CD8-positive, alpha-beta memory T cell (primary cell): Measurements from ENCODE around the gene TPM2. TPM values are rescaled to one million over a fixed set of nuclear protein-coding genes. Genes with fewer than 3 reads are reported as not detected.
A peak's percentile ranks its signal among the peaks of the same experiment; 100 is the strongest.

Source experiments
- CTCF ChIA-PET: fragments of 350-600 bp; sonication (Branson Sonifier 250); formaldehyde crosslinking; loops from one replicate; lab custom pipeline; 2021; ENCODE audit warnings: antibody characterized with exemption; lab: Charles Lee
- POLR2A ChIA-PET: fragments of 350-600 bp; sonication (Branson Sonifier 250); formaldehyde crosslinking; loops from one replicate; lab custom pipeline; 2021; ENCODE audit warnings: antibody characterized with exemption; lab: Charles Lee
- DNase-seq, 5 donors: peaks; one replicate each; pipeline versions ENCODE4 v3.0.0 to v3.0.0-alpha.2; 2020 to 2022; ENCODE audit warnings: mixed read lengths in 1 of 5
- H3K27ac ChIP-seq: one replicate; pipeline ENCODE4 v1.7.0; 2013; ENCODE audit warnings: low read depth, mild to moderate bottlenecking, low read length, moderate library complexity
- H3K27me3 ChIP-seq: 2 replicates; pipeline ENCODE4 v1.7.0; 2013; ENCODE audit warnings: low read length, mild to moderate bottlenecking; ENCODE audit not compliant: insufficient read depth, poor library complexity, severe bottlenecking
- H3K36me3 ChIP-seq: 2 replicates; pipeline ENCODE4 v1.7.0; 2013; ENCODE audit warnings: mild to moderate bottlenecking, low read length, moderate library complexity; ENCODE audit not compliant: insufficient read depth
- H3K4me1 ChIP-seq: 2 replicates; pipeline ENCODE4 v1.7.0; 2013; ENCODE audit warnings: mild to moderate bottlenecking, low read length, moderate library complexity; ENCODE audit not compliant: insufficient read depth
- H3K4me3 ChIP-seq: 2 replicates; pipeline ENCODE4 v1.7.0; 2013; ENCODE audit warnings: mild to moderate bottlenecking, low read length
- H3K9me3 ChIP-seq: 2 replicates; pipeline ENCODE4 v1.7.0; 2013; ENCODE audit warnings: mild to moderate bottlenecking, low read length
- H3K27ac Mint-ChIP-seq, 8 donors: one replicate each; pipeline ENCODE4 v1.8.0; 2020 to 2021; ENCODE audit warnings: mixed read lengths in 8 of 8, mild to moderate bottlenecking in 6 of 8, inconsistent platforms in 3 of 8, moderate library complexity in 3 of 8
- H3K27me3 Mint-ChIP-seq, 2 donors: one replicate each; pipeline ENCODE4 v1.8.0; 2020 to 2021; ENCODE audit warnings: mixed read lengths in 2 of 2, mild to moderate bottlenecking in 1 of 2, moderate library complexity in 1 of 2
- H3K36me3 Mint-ChIP-seq, 3 donors: one replicate each; pipeline ENCODE4 v1.8.0; 2020 to 2021; ENCODE audit warnings: mixed read lengths in 3 of 3, inconsistent platforms in 1 of 3, mild to moderate bottlenecking in 1 of 3
- H3K4me1 Mint-ChIP-seq, 3 donors: one replicate each; pipeline ENCODE4 v1.8.0; 2020 to 2021; ENCODE audit warnings: mixed read lengths in 3 of 3, inconsistent platforms in 1 of 3, mild to moderate bottlenecking in 1 of 3
- H3K4me3 Mint-ChIP-seq, 7 donors: one replicate each; pipeline ENCODE4 v1.8.0; 2020 to 2021; ENCODE audit warnings: mixed read lengths in 7 of 7, mild to moderate bottlenecking in 6 of 7, moderate library complexity in 4 of 7, inconsistent platforms in 2 of 7
- H3K9me3 Mint-ChIP-seq, 5 donors: one replicate each; pipeline ENCODE4 v1.8.0; 2020 to 2022; ENCODE audit warnings: mixed read lengths in 5 of 5, mild to moderate bottlenecking in 3 of 5, moderate library complexity in 2 of 5, inconsistent platforms in 1 of 5
- polyA plus RNA-seq: library from polyadenylated mRNA; unstranded; fragments of 300-500 nt; fragmentation: Illumina TruSeq; gene quantifications from one replicate; pipeline ENCODE4 v1.2.3, GENCODE V29; 2021
- total RNA-seq, 2 experiments: library from RNA; stranded (reverse); gene quantifications; one replicate each; pipeline ENCODE4 v1.2.3, GENCODE V29; 2021

The TPM2 gene
- total and polyA plus RNA-seq, 3 experiments from 2014 or later: 0.22 to 7.3 (median 6.6) TPM

DNA sequence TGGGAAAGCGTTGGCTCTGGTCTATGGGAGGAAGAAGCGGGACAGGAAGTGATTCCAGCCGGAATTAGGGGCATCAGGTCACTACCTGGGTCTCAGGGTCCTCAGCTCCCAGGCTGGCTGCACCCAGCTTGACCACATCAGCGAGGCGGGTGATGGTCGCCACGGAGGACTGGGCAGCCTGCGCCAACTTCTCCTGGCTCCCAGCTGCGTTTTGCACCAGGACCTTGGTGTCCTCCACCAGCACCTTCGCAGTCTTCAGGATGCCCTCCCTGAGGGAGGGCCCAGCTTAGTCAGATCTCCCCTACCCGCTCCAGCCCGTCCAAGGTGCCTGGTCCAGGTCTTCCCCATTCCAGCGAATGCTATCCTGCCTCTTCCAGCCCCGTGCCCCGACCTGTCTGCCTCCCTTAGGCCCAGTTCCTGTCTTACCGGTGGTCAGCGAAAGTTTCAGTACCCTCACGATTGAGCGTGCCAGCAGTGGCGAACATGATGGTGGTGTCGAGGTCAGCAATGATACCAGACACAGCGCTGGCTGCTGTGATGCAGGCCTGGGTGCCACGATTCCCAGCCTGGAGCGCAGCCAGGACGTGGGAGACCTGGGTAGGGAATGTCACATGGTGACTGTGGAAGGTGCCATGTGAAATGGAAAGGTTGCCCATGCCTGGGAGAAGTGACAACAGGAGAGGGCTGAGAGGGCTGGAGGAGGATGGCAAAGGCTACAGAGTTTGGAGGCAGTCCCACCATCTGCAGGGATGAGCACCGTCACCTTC, 14.4 kb upstream of the TPM2 start:
- H3K9me3 Mint-ChIP-seq: no peaks in the 10 kb centered on the region
- H3K27ac ChIP-seq: no peak overlapping the region
- H3K4me1 ChIP-seq: no peaks in the 10 kb centered on the region
- no peak for DNase-seq
- peaks cover 0 to 4% (median 1%) of the 10 kb centered on the region in 3 donors for H3K4me1 Mint-ChIP-seq
- peaks cover 99% of the 10 kb centered on the region for H3K36me3 ChIP-seq
- H3K4me3 ChIP-seq: no peak overlapping the region
- no peak overlapping the region for H3K4me3 Mint-ChIP-seq
- H3K27me3 Mint-ChIP-seq: peaks cover 0 to 2% of the 10 kb centered on the region in 2 donors
- H3K9me3 ChIP-seq: no peaks in the 10 kb centered on the region
- H3K27ac Mint-ChIP-seq: peak overlapping the region in 2 of 8 donors; percentile 46 to 54
- no peaks in the 10 kb centered on the region for H3K27me3 ChIP-seq
- peaks cover 16 to 67% (median 32%) of the 10 kb centered on the region in 3 donors for H3K36me3 Mint-ChIP-seq
- POLR2A ChIA-PET: no interaction called here
- CTCF ChIA-PET: interaction anchor here (0.8 to 5.5 kb wide), 3 partner anchors 8 to 95 kb away, joined by 3 to 33 read pairs (median 5); no protein-coding TSS in a partner anchor

DNA sequence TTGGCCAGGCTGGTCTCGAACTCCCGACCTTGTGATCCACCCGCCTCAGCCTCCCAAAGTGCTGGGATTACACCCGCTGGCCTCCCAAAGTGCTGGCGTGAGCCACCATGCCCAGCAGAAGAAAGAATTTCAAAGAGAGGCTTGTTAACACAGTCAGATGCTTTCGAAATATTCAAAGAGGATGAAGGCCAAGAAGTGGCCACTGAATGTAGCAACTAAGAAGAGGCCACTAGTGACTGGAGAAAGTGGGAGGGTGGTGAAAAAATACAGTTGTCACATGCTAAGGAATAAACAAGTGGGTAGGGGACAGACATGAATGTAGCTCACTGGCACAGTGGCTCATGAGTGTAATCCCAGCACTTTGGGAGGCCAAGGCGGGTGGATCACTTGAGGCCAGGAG, 13.0 kb upstream of the TPM2 start:
- ChIA-PET CTCF (interaction anchor here (1.3 to 1.6 kb wide), 2 partner anchors 45 to 94 kb away, joined by 4 to 5 read pairs; partner anchors contain the start of genes CCDC107 and RMRP), POLR2A (no interaction called here)
- Histone ChIP-seq H3K27me3 (no peaks in the 10 kb centered on the region), H3K4me1 (no peaks in the 10 kb centered on the region), H3K36me3 (peaks cover 99% of the 10 kb centered on the region), H3K27ac (no peak overlapping the region), H3K9me3 (no peaks in the 10 kb centered on the region), H3K4me3 (no peak overlapping the region)
- Mint-ChIP-seq H3K27me3 (no peaks in the 10 kb centered on the region), H3K4me1 (peaks cover 0 to 1% (median 0%) of the 10 kb centered on the region in 3 donors), H3K9me3 (no peaks in the 10 kb centered on the region), H3K27ac (peak overlapping the region in 3 of 8 donors; percentile 23 to 70 (median 58)), H3K4me3 (no peak overlapping the region), H3K36me3 (peaks cover 15 to 53% (median 26%) of the 10 kb centered on the region in 3 donors)
- DNase-seq: no peak

DNA sequence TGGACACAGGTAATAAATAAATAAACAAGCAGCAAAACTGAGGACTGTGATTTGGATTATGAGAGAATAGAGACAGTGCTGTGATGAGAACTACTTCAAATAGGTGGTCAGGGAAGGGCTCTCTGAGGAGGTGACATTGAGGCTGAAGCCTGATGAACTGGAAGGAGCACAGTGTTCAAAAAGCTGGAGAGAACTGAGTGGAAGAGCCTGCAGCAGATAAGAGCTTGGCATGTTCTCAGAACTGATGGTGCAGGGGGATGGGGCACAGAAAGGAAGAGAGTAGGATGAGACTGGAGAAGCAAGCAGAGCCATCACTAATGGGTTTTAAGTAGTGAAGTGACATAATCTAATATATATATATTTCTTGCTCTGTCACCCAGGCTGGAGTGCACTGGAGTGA, 11.2 kb upstream of the TPM2 start:
- ChIA-PET POLR2A (no interaction called here), CTCF (interaction anchor here (0.9 to 1.9 kb wide), 3 partner anchors 40 to 89 kb away, joined by 3 to 6 read pairs (median 3); partner anchors contain the start of genes CCDC107 and RMRP)
- peaks cover 6 to 10% (median 9%) of the 10 kb centered on the region in 3 donors for H3K4me1 Mint-ChIP-seq
- no peaks in the 10 kb centered on the region for H3K27me3 Mint-ChIP-seq
- no peak overlapping the region for H3K27ac ChIP-seq
- H3K4me3 Mint-ChIP-seq: no peak overlapping the region
- H3K4me3 ChIP-seq: no peak overlapping the region
- no peaks in the 10 kb centered on the region for H3K4me1 ChIP-seq
- H3K9me3 ChIP-seq: no peaks in the 10 kb centered on the region
- H3K9me3 Mint-ChIP-seq: no peaks in the 10 kb centered on the region
- DNase-seq: no peak
- H3K27me3 ChIP-seq: no peaks in the 10 kb centered on the region
- peaks cover 89% of the 10 kb centered on the region for H3K36me3 ChIP-seq
- H3K27ac Mint-ChIP-seq: no peak overlapping the region
- H3K36me3 Mint-ChIP-seq: peaks cover 4 to 35% (median 26%) of the 10 kb centered on the region in 3 donors

GRCh38 chr9:35700031-35700430, 10.3 kb upstream of the TPM2 start:
- H3K27ac ChIP-seq: no peak overlapping the region
- H3K36me3 ChIP-seq: peaks cover 80% of the 10 kb centered on the region
- CTCF ChIA-PET: interaction anchor here (0.9 to 1.9 kb wide), 2 partner anchors 39 to 88 kb away, joined by 3 to 6 read pairs; no protein-coding TSS in a partner anchor
- Mint-ChIP-seq H3K36me3 (peaks cover 4 to 26% (median 23%) of the 10 kb centered on the region in 3 donors), H3K4me3 (no peak overlapping the region), H3K4me1 (peaks cover 6 to 10% (median 9%) of the 10 kb centered on the region in 3 donors), H3K27ac (no peak overlapping the region), H3K9me3 (no peaks in the 10 kb centered on the region), H3K27me3 (no peaks in the 10 kb centered on the region)
- no peak overlapping the region for H3K4me3 ChIP-seq
- H3K4me1 ChIP-seq: no peaks in the 10 kb centered on the region
- POLR2A ChIA-PET: no interaction called here
- no peaks in the 10 kb centered on the region for H3K27me3 ChIP-seq
- no peaks in the 10 kb centered on the region for H3K9me3 ChIP-seq
- DNase-seq: no peak

GRCh38 chr9:35698231-35698630, 8.5 kb upstream of the TPM2 start:
- Histone ChIP-seq H3K4me3 (no peak overlapping the region), H3K4me1 (no peaks in the 10 kb centered on the region), H3K36me3 (peaks cover 62% of the 10 kb centered on the region), H3K9me3 (no peaks in the 10 kb centered on the region), H3K27me3 (no peaks in the 10 kb centered on the region), H3K27ac (no peak overlapping the region)
- H3K9me3 Mint-ChIP-seq: no peaks in the 10 kb centered on the region
- peaks cover 6 to 10% (median 9%) of the 10 kb centered on the region in 3 donors for H3K4me1 Mint-ChIP-seq
- no peaks in the 10 kb centered on the region for H3K27me3 Mint-ChIP-seq
- POLR2A ChIA-PET: no interaction called here
- CTCF ChIA-PET: interaction anchor here (0.9 to 8.6 kb wide), 15 partner anchors 8 to 116 kb away, joined by 3 to 87 read pairs (median 22); partner anchors contain the start of genes ARHGEF39, CCDC107, CREB3 and RMRP
- H3K36me3 Mint-ChIP-seq: peaks cover 0 to 11% (median 8%) of the 10 kb centered on the region in 3 donors
- H3K4me3 Mint-ChIP-seq: no peak overlapping the region
- peak overlapping the region in 1 of 8 donors; percentile 13 for H3K27ac Mint-ChIP-seq
- no peak for DNase-seq

DNA sequence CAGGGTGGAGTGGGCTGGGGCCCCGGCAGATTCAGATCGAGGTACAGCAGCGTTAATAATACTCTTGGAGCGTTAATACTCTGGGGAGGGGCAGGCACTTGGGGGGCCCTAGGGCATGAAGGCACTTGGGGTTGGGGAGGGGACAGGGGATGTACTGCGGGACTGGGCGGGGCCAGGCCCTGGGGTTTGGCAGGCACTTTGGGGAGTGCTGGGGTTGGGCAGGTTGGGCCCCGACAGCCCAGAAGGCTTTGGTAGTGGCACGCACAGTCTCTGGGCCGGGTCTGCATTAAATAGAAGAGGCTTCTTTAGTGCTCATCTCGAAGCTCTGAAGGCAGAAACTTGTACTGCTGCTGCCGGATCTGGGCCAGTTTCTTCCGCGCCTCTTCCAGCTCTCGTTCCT, 7.8 kb upstream of the TPM2 start:
- ChIA-PET POLR2A (interaction anchor here (1.3 kb wide), 1 partner anchor 94 kb away, joined by 5 read pairs; no protein-coding TSS in a partner anchor), CTCF (interaction anchor here (0.9 to 8.6 kb wide), 26 partner anchors 9 to 128 kb away, joined by 3 to 87 read pairs (median 16); partner anchors contain the start of genes ARHGEF39, CCDC107, CREB3 and GBA2)
- Mint-ChIP-seq H3K4me3 (no peak overlapping the region), H3K27me3 (no peaks in the 10 kb centered on the region), H3K27ac (peak overlapping the region in 3 of 8 donors; percentile 13 to 92 (median 47)), H3K9me3 (no peaks in the 10 kb centered on the region), H3K36me3 (peaks cover 0 to 7% (median under 1%) of the 10 kb centered on the region in 3 donors), H3K4me1 (peaks cover 6 to 10% (median 9%) of the 10 kb centered on the region in 3 donors)
- no peaks in the 10 kb centered on the region for H3K9me3 ChIP-seq
- H3K27me3 ChIP-seq: no peaks in the 10 kb centered on the region
- H3K4me1 ChIP-seq: no peaks in the 10 kb centered on the region
- no peak overlapping the region for H3K27ac ChIP-seq
- no peak for DNase-seq
- H3K36me3 ChIP-seq: peaks cover 55% of the 10 kb centered on the region
- no peak overlapping the region for H3K4me3 ChIP-seq

- Mint-ChIP-seq H3K4me1 (peaks cover 7 to 14% (median 13%) of the 10 kb centered on the region in 3 donors), H3K27me3 (no peaks in the 10 kb centered on the region), H3K27ac (peak overlapping the region; percentile 47 to 94 (median 82)), H3K4me3 (peak overlapping the region in 2 of 7 donors; percentile 17 to 48), H3K9me3 (no peaks in the 10 kb centered on the region), H3K36me3 (peaks cover 0 to 7% (median 0%) of the 10 kb centered on the region in 3 donors)
- CTCF ChIA-PET: interaction anchor here (0.6 to 8.6 kb wide), 34 partner anchors 9 to 143 kb away, joined by 3 to 87 read pairs (median 8); partner anchors contain the start of genes ARHGEF39, CCDC107, CD72 and CREB3
- H3K36me3 ChIP-seq: peaks cover 48% of the 10 kb centered on the region
- H3K4me1 ChIP-seq: no peaks in the 10 kb centered on the region
- DNase-seq: peak; percentile 36 to 71 (median 56)
- no peak overlapping the region for H3K4me3 ChIP-seq
- no peak overlapping the region for H3K27ac ChIP-seq
- H3K27me3 ChIP-seq: no peaks in the 10 kb centered on the region
- no peaks in the 10 kb centered on the region for H3K9me3 ChIP-seq
- POLR2A ChIA-PET: interaction anchor here (0.6 to 1.6 kb wide), 7 partner anchors 29 to 1373 kb away, joined by 3 to 11 read pairs (median 4); partner anchors contain the start of genes CCDC107 and RMRP
Measured at GRCh38 chr9:35696520-35697215, 6.9 kb upstream of the TPM2 start.
